HG03097 (cell line): ENCODE measurements around the gene ZCWPW1.

Experiments
- ATAC-seq: cut with Tn5 transposase; IDR thresholded peaks from one replicate; pipeline ENCODE4 v1.9.1; 2021; ENCODE audit not compliant: unreplicated experiment, low FRiP score

Gene ZCWPW1

DNA sequence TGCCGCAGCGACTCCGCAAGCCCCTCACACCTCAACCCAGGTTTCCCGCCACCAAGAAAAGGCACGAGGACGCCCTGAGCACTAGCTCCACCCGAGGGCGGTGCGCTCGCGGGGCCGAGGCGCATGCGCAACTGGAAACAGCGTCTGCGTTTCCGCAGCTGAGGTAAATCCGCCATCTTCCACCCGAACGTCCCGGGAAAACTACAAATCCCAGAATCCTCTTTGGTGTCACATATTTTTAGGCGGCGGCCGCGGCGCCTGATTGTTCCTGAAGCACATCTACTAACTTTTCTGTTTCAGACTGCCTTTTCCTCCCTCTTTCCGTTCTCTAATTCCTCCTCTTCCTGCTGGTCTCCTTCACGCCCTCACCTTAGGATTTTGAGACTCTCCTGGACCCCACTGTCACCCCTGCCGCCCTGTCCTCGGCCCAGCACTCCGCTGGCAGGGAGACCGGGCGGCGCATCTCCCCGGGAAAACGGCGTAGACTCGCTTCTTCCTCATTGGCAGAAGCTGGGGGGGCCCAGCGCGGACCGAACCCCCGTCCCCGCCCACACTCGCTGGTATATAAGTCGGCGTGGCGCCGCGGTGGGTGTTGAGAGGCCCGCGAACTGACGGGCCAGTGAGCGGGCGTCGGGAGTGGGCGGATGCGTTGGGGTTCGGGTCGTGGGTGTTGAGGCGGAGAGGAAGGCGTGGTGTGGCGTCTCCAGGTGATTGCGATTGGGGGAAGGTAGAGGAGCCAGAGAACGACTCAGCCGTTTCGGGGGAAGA lies at the start of gene ZCWPW1:
ZCWPW1 (minus strand) TSS at position 505 of the 768 bp plus-strand sequence. CDS start 8,054 bp downstream, outside the sequence.
- ATAC-seq = peak; percentile 39

DNA sequence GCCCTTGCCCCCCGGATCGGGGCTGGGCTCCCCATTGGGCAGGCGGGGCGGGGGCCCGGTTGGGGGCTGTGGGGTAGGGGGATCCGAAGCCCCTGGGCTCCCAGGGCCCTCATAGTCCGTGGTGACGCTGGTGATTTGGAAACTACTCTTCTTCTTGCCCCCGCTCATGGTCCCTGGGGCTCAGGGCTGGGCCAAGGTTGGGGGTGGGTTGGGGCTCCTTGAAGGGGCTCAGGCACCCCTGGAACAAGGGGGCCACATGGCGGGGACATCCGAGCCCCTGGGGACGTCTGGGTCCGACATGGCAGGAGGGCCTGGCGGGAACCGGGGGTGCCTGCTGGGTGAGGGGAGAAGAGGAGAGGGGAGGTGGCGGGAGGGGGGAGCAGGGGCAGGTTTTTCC lies 49.4 kb upstream of the ZCWPW1 start:
- no peak for ATAC-seq

DNA sequence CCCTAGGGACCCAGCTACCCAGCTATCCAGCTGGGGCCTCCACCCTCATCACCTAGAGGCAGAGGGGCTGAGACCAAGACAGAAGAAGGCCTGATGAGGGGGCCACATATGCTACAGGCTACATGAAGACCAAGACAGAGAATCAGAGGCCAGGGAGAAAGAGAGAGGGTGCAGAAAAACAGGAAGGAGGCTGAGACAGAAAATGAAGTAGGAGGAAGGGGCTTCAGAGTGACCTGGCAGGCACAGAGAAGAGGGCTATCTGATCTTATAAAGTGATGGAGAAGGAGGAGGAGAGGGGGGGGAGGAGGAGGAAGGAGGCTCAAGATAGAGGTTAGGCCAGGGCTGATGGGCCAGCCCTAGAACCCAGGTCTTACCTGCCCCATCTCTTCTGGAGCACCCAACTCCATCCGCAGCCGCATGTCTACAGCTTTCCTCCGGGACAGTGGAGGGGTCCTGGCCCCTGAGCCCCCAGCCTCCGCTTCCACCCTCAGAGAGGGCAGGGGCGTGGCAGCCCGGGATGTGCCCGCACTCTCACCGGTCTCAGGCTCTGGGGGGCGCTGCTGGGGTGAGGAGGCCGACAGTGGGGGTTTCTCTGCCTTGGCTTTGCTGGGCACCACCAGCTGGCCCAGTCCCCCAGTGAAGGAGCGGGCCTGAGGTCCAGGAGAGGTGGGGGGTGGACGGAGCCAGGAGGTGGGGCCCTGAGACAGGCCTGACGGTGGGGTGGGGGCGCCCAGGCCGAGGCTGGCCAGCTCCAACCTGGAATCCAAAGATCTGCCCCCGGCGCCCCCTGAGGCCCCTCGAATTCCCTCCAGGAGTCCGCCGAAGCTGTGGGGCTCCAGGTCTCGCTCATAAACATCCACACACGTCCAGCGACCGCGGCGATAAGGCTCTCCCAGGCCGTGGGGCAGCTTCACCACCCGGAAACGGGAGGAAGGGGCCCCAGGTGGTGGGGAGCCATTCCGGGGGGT lies 48.7 kb upstream of the ZCWPW1 start:
- ATAC-seq = no peak

- ATAC-seq = no peak
Measured at GRCh38 chr7:100476101-100476780, 47.7 kb upstream of the ZCWPW1 start.

- no peak for ATAC-seq
Measured at GRCh38 chr7:100475549-100475948, 47.0 kb upstream of the ZCWPW1 start.

DNA sequence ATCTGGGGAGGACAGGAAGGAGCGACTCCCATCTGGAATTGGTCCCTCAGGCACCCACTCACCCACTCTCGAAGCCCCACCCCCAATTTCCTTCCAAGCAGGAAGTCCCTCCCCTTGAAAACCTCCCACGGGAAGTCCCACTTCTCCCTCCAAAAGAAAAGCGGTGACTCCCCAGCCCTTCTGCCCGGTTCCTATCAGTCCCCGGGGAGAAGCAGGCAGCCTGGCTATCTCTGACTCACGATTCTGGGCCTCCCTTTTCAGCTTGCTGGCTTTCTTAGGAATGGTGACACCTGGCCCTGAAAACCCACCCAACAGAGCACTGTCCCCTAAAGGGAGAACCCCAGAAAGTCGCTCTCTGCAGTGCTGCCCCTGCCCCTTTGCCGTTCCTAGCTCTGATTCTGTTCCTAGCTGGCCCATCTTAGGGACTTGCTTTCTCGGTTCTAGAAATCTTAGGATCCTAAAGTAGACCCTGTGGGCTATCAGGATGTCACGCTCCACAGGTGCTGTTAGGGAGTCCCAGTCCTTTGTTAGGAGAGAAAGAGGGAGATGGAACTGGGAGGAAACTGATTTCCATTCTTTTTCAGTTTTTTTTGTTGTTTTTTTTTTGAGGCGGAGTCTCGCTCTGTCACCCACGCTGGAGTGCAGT lies 44.5 kb upstream of the ZCWPW1 start:
- ATAC-seq = no peak

DNA sequence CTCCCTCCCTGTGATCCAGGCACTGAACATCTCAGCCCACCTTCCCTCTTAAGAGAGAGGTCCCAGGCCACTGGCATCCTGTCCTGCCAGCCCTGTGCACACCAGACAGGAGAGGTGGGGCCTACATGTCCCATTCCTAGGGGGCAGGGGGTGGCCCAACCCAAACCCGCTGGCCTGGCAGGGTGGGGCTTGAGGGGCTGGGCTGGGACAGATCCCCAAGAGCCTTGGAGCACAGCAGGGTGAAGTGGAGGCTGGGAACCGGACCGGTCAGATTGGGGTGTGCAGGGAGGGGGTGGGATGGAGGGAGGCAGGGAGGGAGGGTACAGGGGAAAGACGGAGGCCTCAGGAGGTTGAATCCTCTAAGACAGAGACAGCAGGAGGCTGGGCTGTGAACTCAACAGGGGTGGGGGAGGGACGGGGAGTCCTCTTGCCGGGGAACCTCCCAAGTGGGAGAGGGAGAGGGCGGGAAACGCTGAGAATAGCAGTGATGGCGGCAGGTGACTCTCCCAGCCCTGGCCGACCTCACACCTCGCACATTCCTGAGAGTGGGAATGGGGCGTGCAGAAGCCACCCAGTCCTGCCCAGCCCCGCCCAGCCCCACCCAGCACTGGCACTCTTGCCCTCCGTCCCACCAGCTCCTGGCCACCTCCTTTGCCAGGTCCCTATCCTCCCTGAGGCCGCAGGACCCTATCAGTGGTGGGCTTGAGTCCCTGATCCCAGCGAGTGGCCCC lies 43.8 kb upstream of the ZCWPW1 start:
- no peak for ATAC-seq

DNA sequence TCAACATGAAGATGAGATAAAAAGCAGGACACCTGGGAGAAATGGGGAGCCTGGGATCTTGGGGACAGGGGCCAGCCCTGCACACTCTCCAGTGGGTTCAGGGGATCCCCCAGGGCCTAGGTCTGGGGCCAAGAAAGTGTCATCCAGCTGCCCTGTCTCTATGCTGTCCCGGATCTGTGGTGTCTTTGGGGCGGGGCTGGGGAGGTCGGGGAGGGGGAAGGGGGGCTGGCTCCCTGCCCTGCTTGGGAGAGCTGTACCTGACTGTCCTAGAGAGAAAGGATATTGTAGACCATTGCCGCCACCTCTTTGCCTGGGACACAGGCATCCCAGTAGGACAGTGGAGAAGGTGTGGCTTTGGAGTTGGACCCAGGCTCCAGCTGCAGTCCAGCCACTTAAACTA lies 42.5 kb upstream of the ZCWPW1 start:
- ATAC-seq = no peak

GRCh38 chr7:100469227-100470044 lies 40.9 kb upstream of the ZCWPW1 start:
- no peak for ATAC-seq

- ATAC-seq = no peak
Measured at GRCh38 chr7:100467638-100468373, 39.3 kb upstream of the ZCWPW1 start.

DNA sequence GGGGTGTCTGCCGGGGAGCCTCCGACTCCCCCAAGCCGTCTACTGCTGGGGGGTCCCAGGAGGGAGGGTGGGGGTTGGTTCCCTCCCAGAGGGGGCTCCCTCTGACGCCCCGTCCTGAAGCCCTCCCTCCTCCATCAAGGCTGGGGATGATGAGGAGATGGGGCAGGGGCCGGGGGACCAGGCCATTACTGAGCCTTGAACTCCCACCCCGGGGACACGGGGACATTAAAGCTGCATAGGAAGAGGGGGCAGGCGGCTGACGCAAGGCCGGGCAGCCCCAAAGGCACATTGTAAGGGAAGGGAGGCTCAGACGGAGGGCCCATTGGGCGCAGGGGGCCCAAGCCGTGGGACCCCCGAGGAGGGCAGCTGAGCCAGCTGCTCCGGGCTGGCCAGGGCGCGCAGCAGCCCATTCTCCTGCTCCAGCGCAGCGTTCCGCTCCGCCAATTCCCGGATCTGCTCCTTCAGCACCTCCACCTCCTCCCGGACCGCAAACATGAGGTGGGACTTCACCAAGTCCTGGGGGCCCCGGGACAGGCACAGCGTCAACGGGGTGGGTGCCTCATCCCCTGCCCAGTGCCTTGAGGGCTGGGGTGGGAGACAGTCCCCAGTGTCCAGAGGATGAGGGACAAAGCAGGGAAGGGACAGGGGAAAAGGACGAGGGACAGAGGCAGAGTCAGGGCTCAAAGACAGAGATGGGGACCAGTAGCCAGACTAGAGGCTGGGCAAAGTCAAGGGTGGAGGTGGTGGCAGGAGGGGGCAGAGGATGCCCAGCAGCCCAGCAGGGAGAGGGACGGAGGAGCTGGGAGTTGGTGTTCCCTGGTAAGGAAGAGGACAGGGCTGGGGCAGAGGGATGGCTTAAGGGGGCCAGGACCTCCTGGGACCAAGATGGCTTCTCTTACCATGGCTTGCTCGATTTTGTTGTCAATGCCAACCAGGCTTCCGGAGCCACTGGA lies 38.4 kb upstream of the ZCWPW1 start:
- ATAC-seq = no peak

DNA sequence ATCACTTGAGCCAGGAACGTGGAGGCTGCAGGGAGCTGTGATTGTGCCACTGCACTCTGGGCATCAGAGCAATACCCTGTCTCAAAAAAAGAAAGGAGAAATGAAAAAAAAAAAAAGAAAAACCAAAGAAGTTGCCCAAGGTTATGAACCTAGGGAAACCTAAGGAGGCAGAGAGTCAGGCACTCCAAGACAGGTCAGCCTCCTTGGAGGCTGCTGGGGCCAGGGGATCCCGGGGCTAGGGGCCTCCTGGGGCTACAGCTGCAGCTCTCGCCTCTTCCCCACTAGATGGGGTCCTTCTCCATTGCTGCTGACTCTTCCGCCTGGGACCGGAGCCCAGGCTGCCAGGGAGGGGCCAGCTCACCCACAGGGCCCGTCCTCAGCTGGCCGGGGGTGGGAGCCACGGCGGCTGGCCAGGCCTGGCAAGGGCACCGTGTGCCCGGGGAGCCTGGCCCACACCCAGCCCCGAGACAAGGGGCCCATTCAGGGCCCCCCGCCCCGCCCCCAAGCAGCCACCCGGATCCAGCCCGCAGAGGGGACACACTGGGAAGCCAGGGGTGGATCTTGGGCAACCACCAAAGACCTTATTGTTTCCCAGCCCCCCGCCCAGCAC lies 37.3 kb upstream of the ZCWPW1 start:
- no peak for ATAC-seq

GRCh38 chr7:100465299-100465698 lies 36.8 kb upstream of the ZCWPW1 start:
- no peak for ATAC-seq

- ATAC-seq = no peak
Measured at GRCh38 chr7:100464791-100465190, 36.3 kb upstream of the ZCWPW1 start.

DNA sequence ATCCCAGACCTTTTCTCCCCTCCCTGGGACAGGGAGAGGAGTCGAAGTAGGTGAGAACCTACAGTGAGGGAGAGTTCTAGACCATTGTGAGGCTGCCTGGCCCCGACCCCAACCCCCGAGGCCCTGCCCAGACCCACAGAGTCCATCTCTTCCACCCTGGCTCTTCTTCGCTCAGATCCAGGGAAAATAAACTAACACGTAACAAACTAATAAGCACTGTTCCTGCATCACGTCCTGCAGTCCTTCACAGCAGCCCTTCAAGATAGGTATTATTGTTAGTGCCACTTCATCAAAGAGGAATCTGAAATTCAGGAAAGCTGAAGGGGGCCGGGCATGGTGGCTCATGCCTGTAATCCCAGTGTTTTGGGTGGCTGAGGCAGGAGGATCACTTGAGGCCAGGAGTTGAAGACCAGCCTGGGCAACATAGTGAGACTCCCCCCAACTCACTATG lies 35.7 kb upstream of the ZCWPW1 start, which contains the start of gene SPACDR:
SPACDR (minus strand) TSS at position 51 of the 451 bp plus-strand sequence. CDS start 235 bp downstream, outside the sequence.
- no peak for ATAC-seq

DNA sequence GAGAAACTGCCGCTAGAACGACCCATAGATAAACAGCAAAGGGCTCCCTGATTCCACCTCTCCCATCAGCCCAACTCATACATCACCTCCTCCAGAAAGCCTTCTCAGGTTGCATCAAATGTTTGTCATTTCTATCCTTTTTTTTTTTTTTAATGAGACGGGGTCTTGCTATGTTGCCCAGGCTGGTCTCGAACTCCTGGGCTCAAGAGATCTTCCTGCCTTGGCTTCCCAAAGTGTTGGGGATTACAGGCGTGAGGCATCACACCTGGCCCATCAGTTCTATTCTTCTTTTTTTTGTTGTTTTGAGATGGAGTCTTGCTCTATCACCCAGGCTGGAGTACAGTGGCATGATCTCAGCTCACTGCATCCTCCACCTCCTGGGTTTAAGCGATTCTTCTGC lies 28.5 kb upstream of the ZCWPW1 start:
- no peak for ATAC-seq

DNA sequence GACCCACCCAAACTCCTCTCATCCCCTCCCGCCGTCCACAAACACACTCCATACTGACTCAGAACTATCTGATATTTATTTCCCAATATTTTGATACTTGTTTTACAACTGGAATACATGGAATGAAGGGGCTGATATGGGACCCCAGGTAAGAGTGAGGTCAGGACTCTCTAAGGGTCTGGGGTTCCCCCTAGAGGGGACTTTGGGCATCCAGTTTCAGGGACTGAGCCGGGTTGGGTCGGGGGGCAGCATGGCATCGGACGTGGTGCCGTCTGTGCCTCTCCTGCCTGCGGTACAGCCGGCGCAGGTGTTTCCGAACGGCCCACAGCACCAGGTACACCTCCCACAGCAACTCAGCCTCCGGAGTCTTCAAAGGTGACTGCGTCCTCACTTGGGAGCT lies 28.1 kb upstream of the ZCWPW1 start:
- no peak for ATAC-seq
